HG02571 (cell line): ENCODE results near the gene TRIM32.
A peak's percentile ranks its signal among the peaks of the same experiment; 100 is the strongest.
"Not testable (repeated sequence)": the region's sequence is repeated elsewhere in the genome, so short reads cannot be mapped to it uniquely, and the experiment has no call there.

Experiments
- ATAC-seq: cut with Tn5 transposase; IDR thresholded peaks from one replicate; pipeline ENCODE4 v1.9.1; 2021; ENCODE audit warnings: mild to moderate bottlenecking, moderate library complexity; ENCODE audit not compliant: unreplicated experiment

TRIM32 gene

DNA sequence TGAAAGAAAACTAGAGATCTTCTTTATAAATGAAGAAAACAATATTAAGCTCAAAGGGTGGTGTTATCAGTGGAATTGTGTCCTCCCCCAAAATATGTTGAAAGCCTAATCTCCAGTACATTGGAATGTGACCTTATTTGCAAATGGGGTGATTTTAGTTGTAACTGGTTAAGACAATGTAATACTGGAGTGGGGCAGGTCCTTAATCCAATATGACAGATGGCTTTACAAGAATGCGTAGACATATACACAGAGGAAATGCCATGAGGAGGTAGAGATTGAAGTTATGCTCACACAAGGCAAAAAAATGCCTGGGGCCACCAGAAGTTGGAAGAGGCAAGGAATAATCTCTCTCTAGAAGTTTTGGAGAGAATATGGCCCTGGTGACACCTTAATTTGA, 13.7 kb upstream of the TRIM32 start:
- no peak for ATAC-seq

DNA sequence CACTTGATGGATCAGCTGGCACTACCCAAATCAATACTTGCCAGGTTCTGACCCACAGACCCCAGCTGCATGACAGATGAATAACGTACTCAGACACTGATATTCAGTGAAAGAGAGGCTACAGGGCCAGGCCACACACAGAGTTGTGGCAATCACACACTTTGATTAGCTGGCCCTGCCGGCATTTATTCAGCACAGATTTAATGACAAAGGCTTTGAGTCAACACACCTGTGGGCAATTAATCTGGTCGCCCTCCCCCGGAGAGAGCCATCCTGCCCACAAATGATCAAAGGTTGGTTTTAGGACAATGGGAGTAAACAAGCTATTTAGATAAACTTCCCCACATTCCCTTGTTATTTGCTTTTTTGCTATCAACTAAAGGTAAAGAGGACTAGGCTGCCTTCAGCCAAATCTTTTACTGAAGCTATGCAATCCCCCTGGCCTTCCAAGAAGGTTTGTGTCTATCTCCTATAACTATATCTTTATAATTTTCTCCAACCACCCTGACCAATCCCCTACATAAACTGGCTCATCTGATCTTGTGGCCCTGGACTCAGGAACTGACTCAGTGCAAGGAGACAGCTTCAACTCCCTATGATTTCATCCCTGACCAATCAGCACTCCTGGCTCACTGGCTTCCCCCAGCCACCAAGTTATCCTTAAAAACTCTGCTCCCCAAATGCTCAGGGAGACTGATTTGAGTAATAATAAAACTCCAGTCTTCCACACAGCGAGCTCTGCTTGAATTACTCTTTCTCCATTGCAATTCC, 12.7 kb upstream of the TRIM32 start:
- no peak for ATAC-seq

- no peak for ATAC-seq
Measured at GRCh38 chr9:116683535-116683934, 3.6 kb upstream of the TRIM32 start.

- no peak for ATAC-seq
Measured at GRCh38 chr9:116685166-116685565, 1.9 kb upstream of the TRIM32 start.

GRCh38 chr9:116686135-116686534, 970 bp upstream of the TRIM32 start:
- ATAC-seq = no peak

DNA sequence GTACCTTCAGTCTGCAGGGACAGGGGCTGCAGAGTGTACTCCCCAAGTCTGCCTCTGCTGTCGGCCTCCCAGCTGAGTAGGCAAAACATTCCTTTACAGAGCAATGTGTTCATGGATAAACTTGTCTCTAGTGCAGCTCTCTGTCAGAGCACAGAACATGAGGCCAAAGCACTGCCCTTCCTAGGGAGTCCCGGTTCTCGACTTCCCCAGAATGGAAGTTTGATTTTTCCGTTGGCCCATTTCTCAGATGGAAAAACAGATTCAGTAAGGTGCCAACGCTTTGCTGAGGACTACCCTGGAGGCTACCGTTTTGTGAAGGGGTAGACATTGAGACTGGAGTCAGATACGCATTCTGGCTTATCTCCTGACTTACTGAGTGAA, 422 bp upstream of the TRIM32 start:
- peak; percentile 13 for ATAC-seq

DNA sequence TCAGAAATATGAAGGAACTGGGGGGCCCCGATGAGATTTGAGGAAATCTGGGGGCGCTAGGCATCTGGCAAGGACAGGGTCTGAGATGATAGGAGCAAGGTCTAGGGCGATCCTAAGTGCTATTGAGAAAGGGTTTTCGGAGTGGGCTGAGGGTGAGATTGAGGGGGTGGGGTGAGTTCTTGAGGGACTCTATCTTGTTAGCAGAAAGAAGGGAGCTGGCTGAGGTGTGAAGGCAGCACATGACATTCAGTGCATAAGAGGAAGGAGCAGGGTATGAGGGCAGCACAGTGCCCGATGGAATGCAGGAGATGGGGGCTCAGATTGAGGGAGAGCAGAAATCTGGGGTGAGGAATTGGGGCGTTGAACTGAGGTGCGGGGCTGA, 640 bp downstream of the TRIM32 start:
- ATAC-seq = no peak

DNA sequence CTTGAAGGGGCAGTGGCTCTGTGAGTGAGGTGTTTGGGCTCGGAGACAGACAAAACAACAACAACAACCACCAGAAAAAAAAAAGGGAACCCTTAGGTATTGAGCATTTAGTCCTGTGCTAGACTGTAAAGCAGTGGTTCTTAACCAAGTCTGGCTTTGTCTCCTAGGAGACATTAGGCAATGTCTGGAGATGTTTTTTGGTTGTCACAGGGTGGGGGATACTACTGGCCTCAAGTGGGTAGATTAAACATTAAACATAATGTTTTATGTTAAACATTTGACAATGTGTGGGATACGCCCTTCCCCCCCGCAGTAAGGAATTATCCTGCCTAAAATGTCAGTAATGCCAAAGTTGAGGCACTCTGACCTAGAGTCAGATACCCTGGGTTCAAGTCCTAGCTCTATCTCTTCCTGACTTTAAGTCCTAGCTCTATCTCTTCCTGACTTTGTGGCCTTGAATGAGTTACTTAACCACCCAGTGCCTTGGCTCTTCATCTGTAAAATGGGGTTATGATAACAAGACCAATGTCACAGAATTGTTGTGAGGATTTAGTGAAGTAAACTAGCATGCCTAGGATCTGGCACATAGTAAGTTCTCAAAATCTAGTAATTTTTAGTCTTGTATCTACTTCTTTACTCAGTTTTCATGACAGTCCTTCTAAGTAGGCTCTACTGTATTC, 1.8 kb downstream of the TRIM32 start:
- no peak for ATAC-seq

GRCh38 chr9:116689486-116690032, 2.5 kb downstream of the TRIM32 start:
- no peak for ATAC-seq

DNA sequence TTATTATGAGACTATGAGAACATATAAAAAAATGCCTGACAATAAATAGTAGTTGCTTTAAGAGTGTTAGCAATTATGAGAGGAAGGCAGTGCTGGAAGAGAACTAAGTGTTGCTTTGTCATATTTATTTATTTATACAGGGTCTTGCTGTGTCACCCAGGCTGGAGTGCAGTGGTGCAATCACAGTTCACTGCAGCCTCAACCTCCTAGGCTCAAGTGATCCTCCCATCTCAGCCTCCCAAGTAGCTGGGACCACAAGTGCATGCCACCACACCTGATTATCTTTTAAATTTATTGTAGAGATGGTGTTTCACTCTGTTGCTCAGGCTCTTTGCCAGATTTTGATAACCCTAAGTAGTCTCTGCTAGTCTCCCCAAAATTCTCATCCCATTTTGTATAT, 3.7 kb downstream of the TRIM32 start:
- ATAC-seq = not testable (repeated sequence)

GRCh38 chr9:116691607-116692006, 4.5 kb downstream of the TRIM32 start:
- no peak for ATAC-seq

DNA sequence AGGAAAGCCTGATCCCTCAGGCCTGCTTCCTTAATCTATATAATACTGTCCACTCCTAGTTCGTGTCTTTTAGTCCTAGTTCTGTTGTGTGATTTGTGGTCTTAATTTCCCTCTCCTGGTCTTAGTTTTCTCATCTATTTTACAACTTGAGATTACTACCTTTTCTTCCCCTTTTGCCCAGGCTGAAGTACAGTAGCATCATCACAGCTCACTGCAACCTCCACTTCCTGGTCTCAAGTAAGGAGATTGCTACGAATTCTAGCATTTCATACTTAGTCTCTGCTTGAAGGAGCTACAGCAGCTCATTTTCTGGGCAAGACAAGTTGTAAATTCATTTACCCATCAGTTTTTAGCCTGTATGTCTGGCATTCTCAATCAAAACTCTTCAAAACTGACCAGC, 5.5 kb downstream of the TRIM32 start:
- no peak for ATAC-seq

- ATAC-seq = no peak
Measured at GRCh38 chr9:116693233-116693731, 6.2 kb downstream of the TRIM32 start.

GRCh38 chr9:116694785-116695291, 7.7 kb downstream of the TRIM32 start:
- no peak for ATAC-seq

GRCh38 chr9:116695438-116695837, 8.3 kb downstream of the TRIM32 start:
- ATAC-seq = no peak

DNA sequence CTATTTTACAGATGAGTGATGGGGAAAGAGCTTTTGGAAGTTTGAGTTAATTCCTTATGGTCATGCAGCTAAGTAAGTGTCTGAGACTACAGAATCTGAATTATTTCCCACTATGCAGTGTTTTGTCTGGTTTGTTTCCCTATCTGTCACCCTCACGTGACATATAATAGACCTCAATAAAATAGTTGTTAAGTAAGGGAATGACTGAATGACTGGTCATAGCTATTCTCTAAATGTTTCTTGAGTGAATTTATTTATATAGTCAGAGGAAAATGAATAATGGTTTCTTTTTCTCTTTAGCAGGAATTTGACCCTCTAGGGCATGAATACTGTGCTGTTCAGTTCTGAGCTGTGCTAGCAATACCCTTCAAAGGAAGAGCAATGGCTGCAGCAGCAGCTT, 10.3 kb downstream of the TRIM32 start:
- ATAC-seq = no peak

DNA sequence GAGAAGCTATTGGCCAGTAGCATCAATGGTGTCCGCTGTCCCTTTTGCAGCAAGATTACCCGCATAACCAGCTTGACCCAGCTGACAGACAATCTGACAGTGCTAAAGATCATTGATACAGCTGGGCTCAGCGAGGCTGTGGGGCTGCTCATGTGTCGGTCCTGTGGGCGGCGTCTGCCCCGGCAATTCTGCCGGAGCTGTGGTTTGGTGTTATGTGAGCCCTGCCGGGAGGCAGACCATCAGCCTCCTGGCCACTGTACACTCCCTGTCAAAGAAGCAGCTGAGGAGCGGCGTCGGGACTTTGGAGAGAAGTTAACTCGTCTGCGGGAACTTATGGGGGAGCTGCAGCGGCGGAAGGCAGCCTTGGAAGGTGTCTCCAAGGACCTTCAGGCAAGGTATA, 10.8 kb downstream of the TRIM32 start:
- ATAC-seq = no peak

DNA sequence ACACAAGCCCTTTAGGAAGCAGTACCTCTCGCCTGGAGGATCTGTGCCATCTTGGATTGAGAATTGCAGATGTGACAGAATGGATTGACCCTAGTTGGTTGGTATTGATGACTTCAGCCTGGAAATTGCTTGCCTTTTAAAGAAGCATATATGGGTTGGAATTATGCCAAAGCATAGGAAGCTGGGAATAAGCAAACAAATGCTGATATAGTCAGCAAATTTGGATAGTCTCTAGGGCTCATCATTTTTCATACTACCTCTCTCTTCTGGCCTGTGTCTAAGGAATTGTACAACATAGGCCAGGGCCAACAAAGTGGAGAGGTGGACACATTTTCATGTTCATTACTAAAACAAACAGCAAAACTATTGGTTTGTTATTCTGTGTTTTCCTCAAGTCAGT, 13.2 kb downstream of the TRIM32 start:
- no peak for ATAC-seq

- no peak for ATAC-seq
Measured at GRCh38 chr9:116700882-116701865, 14.1 kb downstream of the TRIM32 start.

- no peak for ATAC-seq
Measured at GRCh38 chr9:116701940-116702642, 15.0 kb downstream of the TRIM32 start.
